Endothelial cell (in vitro differentiated cells): ENCODE measurements around the gene CLIC1. TPM values are rescaled to one million over a fixed set of nuclear protein-coding genes. Genes with fewer than 3 reads are reported as not detected.

Experiments
- DNase-seq: peaks from one replicate; pipeline ENCODE4 v3.0.0; 2021; ENCODE audit warnings: low spot score
- H3K27ac Mint-ChIP-seq: one replicate; pipeline ENCODE4 v1.8.0; 2021; ENCODE audit warnings: mixed read lengths, inconsistent platforms; ENCODE audit not compliant: unreplicated experiment
- H3K27me3 Mint-ChIP-seq: one replicate; pipeline ENCODE4 v1.8.0; 2021; ENCODE audit warnings: mild to moderate bottlenecking, moderate library complexity, mixed read lengths, inconsistent platforms; ENCODE audit not compliant: unreplicated experiment
- H3K36me3 Mint-ChIP-seq: one replicate; pipeline ENCODE4 v1.8.0; 2021; ENCODE audit warnings: mild to moderate bottlenecking, low read depth, mixed read lengths, inconsistent platforms; ENCODE audit not compliant: unreplicated experiment
- H3K4me1 Mint-ChIP-seq: one replicate; pipeline ENCODE4 v1.8.0; 2021; ENCODE audit warnings: mild to moderate bottlenecking, mixed read lengths, inconsistent platforms; ENCODE audit not compliant: unreplicated experiment
- H3K4me3 Mint-ChIP-seq: one replicate; pipeline ENCODE4 v1.8.0; 2021; ENCODE audit warnings: mild to moderate bottlenecking, mixed read lengths, inconsistent platforms; ENCODE audit not compliant: unreplicated experiment
- H3K9me3 Mint-ChIP-seq: one replicate; pipeline ENCODE4 v1.8.0; 2021; ENCODE audit warnings: mixed read lengths, inconsistent platforms; ENCODE audit not compliant: unreplicated experiment
- total RNA-seq: library from RNA; stranded (reverse); fragmentation: NEBNext Ultra II Directional; extraction: Animal tissue kit (Norgen Biotek cat#: 25700); gene quantifications from one replicate; pipeline ENCODE4 v1.2.1, GENCODE V29; 2021; ENCODE audit not compliant: unreplicated experiment
- TF ChIP-seq, protein P1 (sequence below): fragments of 200-600 bp; sonication (generic); IDR thresholded peaks from one replicate; pipeline ENCODE4 v1.5.0; 2021; ENCODE audit warnings: antibody characterized with exemption; ENCODE audit not compliant: unreplicated experiment

The CLIC1 gene
- total RNA-seq, 1 donor from 2014 or later = 420 TPM

DNA sequence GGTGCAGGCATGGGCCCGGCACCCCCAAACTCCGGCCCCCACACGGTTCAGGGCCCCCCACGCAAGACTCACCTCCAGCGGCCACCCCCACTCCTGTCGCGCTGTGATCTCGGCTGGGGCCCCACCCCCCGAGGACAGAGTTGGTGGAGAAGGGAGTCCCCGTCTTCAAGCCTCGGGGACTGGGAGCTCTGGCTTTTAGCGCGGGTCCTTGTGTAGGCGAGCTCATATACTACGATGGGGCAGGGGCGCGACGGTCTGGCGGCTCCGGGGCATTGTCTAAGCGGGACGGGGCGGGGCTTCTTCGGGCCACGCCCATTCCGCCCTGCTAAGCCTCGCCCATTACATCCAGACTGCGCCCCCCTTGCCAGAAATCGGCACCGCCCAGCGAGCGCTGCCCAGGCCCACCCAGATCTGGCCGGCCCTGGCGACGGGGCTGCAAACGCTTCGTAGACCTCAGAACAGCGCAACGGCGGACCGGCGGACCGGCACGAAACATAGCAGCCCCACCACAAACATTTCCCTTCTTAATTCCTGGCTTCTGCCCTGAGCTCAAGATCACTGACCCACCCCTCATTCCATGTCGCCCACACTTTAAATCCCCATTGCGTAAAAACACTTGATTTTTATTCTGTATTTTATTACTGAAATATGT is 6.2 kb downstream of the CLIC1 start:
- H3K36me3 Mint-ChIP-seq = peaks cover 43% of the 10 kb centered on the region
- H3K9me3 Mint-ChIP-seq = no peaks in the 10 kb centered on the region
- H3K4me1 Mint-ChIP-seq = peaks cover 44% of the 10 kb centered on the region
- TF ChIP-seq, protein P1, sequence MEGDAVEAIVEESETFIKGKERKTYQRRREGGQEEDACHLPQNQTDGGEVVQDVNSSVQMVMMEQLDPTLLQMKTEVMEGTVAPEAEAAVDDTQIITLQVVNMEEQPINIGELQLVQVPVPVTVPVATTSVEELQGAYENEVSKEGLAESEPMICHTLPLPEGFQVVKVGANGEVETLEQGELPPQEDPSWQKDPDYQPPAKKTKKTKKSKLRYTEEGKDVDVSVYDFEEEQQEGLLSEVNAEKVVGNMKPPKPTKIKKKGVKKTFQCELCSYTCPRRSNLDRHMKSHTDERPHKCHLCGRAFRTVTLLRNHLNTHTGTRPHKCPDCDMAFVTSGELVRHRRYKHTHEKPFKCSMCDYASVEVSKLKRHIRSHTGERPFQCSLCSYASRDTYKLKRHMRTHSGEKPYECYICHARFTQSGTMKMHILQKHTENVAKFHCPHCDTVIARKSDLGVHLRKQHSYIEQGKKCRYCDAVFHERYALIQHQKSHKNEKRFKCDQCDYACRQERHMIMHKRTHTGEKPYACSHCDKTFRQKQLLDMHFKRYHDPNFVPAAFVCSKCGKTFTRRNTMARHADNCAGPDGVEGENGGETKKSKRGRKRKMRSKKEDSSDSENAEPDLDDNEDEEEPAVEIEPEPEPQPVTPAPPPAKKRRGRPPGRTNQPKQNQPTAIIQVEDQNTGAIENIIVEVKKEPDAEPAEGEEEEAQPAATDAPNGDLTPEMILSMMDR = no peak
- peak overlapping the region; percentile 91 for H3K27ac Mint-ChIP-seq
- peaks cover 16% of the 10 kb centered on the region for H3K27me3 Mint-ChIP-seq
- peak; percentile 92 for DNase-seq
- peak overlapping the region; percentile 98 for H3K4me3 Mint-ChIP-seq

DNA sequence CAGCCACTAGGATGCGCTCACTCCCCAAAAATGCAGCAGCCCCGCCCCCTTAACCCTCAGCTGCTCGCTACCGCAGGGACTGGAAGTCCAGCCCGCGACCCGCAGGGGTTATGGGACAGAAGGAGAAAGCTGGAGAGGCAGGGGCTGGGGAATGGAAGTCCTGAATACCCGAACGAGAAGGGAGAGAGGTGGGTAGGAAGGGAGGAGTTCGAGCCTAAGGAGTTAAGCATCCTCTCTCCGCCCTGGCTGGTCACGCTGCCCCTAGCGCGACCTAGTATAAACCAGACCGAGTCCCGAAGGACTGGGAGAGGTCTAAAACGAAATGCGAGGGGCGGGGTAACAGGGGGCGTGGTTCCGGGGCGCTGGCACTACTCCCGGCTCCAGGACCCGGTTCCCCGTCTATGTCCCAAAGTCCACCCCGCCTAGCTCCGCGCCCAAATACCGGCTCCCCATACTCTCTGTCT is 6.8 kb downstream of the CLIC1 start:
- DNase-seq = peak; percentile 72
- Mint-ChIP-seq H3K9me3 (no peaks in the 10 kb centered on the region), H3K27ac (peak overlapping the region; percentile 91), H3K4me3 (peak overlapping the region; percentile 98), H3K27me3 (peaks cover 14% of the 10 kb centered on the region), H3K36me3 (peaks cover 43% of the 10 kb centered on the region), H3K4me1 (peaks cover 44% of the 10 kb centered on the region)
- TF ChIP-seq, protein P1 = no peak

DNA sequence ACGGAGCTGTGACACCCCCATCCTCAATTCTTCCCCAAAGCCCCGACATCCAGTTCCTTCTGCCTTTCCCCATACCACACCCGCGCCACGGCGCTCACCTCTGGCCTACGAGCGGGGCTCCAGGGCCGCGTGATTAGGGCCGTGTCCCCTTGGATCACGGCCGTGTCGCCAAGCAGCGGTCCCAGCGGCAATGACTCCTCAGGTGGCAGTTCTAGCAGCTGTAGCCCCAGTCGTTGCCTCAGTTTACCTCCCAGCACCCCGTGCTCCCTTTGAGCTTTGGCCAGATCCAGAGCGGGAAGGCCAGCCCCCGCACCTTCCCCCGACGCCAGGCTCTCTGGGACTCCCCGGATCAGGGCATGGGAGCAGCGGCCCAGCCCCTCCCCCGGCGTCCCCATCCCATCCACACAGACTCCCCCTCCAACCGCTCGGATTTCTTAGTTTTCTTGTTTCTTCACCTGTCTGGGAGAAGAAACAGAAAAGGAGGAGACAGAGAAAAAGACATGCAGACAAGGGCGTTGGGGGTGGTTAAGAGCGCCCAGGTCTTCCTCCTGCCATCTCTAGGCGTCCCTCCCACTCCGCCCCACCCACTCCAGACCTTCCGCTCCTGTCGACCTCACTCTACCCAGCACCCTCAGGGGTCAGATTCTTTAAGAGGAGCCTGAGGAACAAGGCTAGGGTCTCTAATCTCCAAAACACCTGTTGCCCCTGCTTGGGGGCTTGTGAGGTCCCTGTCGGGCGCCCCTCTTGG is 7.4 kb downstream of the CLIC1 start, which contains the start of gene DDAH2:
DDAH2 (minus strand) TSS at position 533 of the 748 bp plus-strand sequence; CDS start at position 395, 138 bp downstream.
- TF ChIP-seq, protein P1 = no peak
- H3K27me3 Mint-ChIP-seq = peaks cover 11% of the 10 kb centered on the region
- H3K27ac Mint-ChIP-seq = peak within 1 kb of the TSS; percentile 91
- peaks cover 43% of the 10 kb centered on the region for H3K36me3 Mint-ChIP-seq
- no peaks in the 10 kb centered on the region for H3K9me3 Mint-ChIP-seq
- peaks cover 43% of the 10 kb centered on the region for H3K4me1 Mint-ChIP-seq
- DNase-seq = no peak
- peak within 1 kb of the TSS; percentile 98 for H3K4me3 Mint-ChIP-seq

DNA sequence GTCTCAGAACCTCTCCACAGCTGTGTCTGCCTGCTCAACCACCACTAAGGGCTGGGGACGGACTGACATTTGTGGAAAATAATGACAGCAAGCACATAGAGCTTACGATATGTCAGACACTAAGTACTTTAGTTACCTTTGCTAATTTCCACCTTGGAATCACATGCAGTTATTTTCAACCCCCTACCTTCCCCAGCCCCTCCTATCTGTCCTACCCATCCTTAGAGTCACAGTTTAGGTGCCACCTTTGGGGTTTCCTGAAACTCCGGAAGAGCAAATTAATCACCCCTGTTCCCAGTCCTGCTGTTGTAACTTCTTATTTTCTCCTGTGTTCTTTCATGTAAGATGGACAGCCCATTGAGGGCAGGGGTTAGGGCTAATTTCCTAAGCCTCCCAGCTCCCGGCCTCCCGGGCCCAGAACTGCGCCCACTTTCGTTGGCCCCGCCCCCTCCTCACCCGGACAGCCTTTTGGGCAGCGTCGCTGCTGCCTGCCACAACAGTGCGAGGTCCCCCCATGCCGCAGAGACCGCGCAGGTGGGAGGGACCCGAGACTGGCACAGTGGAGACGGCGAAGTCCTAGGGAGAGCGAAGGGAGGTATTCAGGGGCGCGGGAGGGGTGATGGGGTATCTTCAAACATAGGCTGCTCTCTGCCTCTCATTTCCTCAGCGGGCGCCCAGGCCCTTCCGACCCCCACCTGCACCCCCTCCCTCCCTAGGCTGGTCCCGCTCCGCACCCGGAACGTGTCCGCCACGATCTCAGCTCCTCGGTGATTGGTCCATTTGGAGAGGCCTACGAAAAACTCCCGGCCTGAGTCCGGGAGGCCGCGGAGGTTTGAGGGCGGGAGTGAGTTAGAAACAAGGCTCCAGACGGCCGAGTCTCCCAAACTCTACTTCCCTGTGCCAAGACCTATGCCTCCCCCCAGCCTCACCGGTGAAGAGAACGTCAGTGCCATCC is 8.3 kb downstream of the CLIC1 start:
- Mint-ChIP-seq H3K36me3 (peaks cover 33% of the 10 kb centered on the region), H3K27ac (no peak overlapping the region), H3K27me3 (peaks cover 11% of the 10 kb centered on the region), H3K4me1 (peaks cover 34% of the 10 kb centered on the region), H3K4me3 (peak overlapping the region; percentile 98), H3K9me3 (no peaks in the 10 kb centered on the region)
- DNase-seq = no peak
- TF ChIP-seq, protein P1 = no peak
